ENCODE data around the gene PACC1. TPM values are rescaled to one million over a fixed set of nuclear protein-coding genes. Genes with fewer than 3 reads are reported as not detected.

PACC1 gene
- total and polyA plus RNA-seq, 8 donors, result 1.7 to 3.4 (median 3.2) TPM

GRCh38 chr1:212433577-212434462 lies 19.1 kb upstream of the PACC1 start:
- H3K4me3 ChIP-seq, result peak overlapping the region; percentile 79 to 98 (median 86)
- TF ChIP-seq CTCF (IDR thresholded peaks at IDR 0.05), result no peak
- H3K9me3 ChIP-seq, result no peaks in the 10 kb centered on the region
- intact Hi-C loops (cut with DNase I), result no loop called here
- peak overlapping the region in 1 of 4 donors; percentile 63 for H3K27ac ChIP-seq
- FAIRE-seq (no peak), ATAC-seq (no peak), DNase-seq (no peak)
- H3K4me1 ChIP-seq, result peaks cover 0 to 3% (median 0%) of the 10 kb centered on the region in 3 donors
- 58 to 62% methylated on average over 17 of the region's 17 CpGs for WGBS, 2 donors
- no peaks in the 10 kb centered on the region for H3K27me3 ChIP-seq
- no peaks in the 10 kb centered on the region for H3K36me3 ChIP-seq

GRCh38 chr1:212432661-212433576 lies 18.2 kb upstream of the PACC1 start, which contains the start of gene NENF:
Gene NENF, plus strand, starts transcription at chr1:212432920. Its CDS starts 24 bp downstream, at chr1:212432944.
- H3K27me3 ChIP-seq, result no peaks in the 10 kb centered on the region
- H3K9me3 ChIP-seq, result no peaks in the 10 kb centered on the region
- ATAC-seq (peak; percentile 98 to 100 (median 99)), DNase-seq (peak; percentile 79 to 95 (median 86)), FAIRE-seq (no peak)
- intact Hi-C loops (cut with DNase I), result no loop called here
- H3K27ac ChIP-seq, result peak within 1 kb of the TSS; percentile 26 to 63 (median 50)
- H3K36me3 ChIP-seq, result no peaks in the 10 kb centered on the region
- TF ChIP-seq CTCF (IDR thresholded peaks at IDR 0.05), result no peak
- 1 to 2% methylated on average over 42 to 86 of the region's 86 CpGs for WGBS, 2 donors
- peaks cover 0 to 3% (median 0%) of the 10 kb centered on the region in 3 donors for H3K4me1 ChIP-seq
- H3K4me3 ChIP-seq, result peak within 1 kb of the TSS; percentile 79 to 98 (median 86)

- DNase-seq, result no peak
- intact Hi-C loops (cut with DNase I), result no loop called here
- H3K27me3 ChIP-seq, result no peaks in the 10 kb centered on the region
- H3K36me3 ChIP-seq, result no peaks in the 10 kb centered on the region
- peaks cover 0 to 3% (median 0%) of the 10 kb centered on the region in 3 donors for H3K4me1 ChIP-seq
- H3K9me3 ChIP-seq, result no peaks in the 10 kb centered on the region
- peak in 1 of 4 donors; percentile 2 for ATAC-seq
- no peak for FAIRE-seq
- peak overlapping the region in 3 of 4 donors; percentile 38 to 56 (median 38) for H3K27ac ChIP-seq
- WGBS, 2 donors, result 10 to 20% methylated on average over 5 of the region's 5 CpGs
- TF ChIP-seq CTCF (IDR thresholded peaks at IDR 0.05), result no peak
- peak overlapping the region in 3 of 4 donors; percentile 86 to 98 (median 86) for H3K4me3 ChIP-seq
Observed at GRCh38 chr1:212432272-212432660, 17.6 kb upstream of the PACC1 start.

- Histone ChIP-seq H3K4me1 (peaks cover 0 to 3% (median 0%) of the 10 kb centered on the region in 3 donors), H3K4me3 (no peak overlapping the region), H3K9me3 (no peaks in the 10 kb centered on the region), H3K27me3 (no peaks in the 10 kb centered on the region), H3K27ac (no peak overlapping the region), H3K36me3 (no peaks in the 10 kb centered on the region)
- FAIRE-seq (no peak), DNase-seq (no peak), ATAC-seq (no peak)
- no peak for TF ChIP-seq CTCF (IDR thresholded peaks at IDR 0.05)
- WGBS, 2 donors, result 92 to 94% methylated on average over 9 of the region's 9 CpGs
- intact Hi-C loops (cut with DNase I), result no loop called here
Observed at GRCh38 chr1:212431644-212432043, 17.0 kb upstream of the PACC1 start.
